GM19328 (cell line): ENCODE measurements around the gene THRAP3.
"Not testable (repeated sequence)": the region's sequence is repeated elsewhere in the genome, so short reads cannot be mapped to it uniquely, and the experiment has no call there.

ENCODE experiments used
- ATAC-seq: cut with Tn5 transposase; IDR thresholded peaks from one replicate; pipeline ENCODE4 v1.9.1; 2021; ENCODE audit warnings: mild to moderate bottlenecking, moderate library complexity; ENCODE audit not compliant: unreplicated experiment

THRAP3 gene

GRCh38 chr1:36206323-36206858 is 17.9 kb upstream of the THRAP3 start:
- ATAC-seq: no peak

GRCh38 chr1:36207339-36207738 is 16.9 kb upstream of the THRAP3 start:
- no peak for ATAC-seq

- ATAC-seq: no peak
These were observed 15.1 kb upstream of the THRAP3 start for GRCh38 chr1:36208978-36209703.

- no peak for ATAC-seq
These were observed 12.9 kb upstream of the THRAP3 start for GRCh38 chr1:36211307-36211706.

GRCh38 chr1:36211841-36212240 is 12.4 kb upstream of the THRAP3 start:
- ATAC-seq: no peak

GRCh38 chr1:36212782-36213181 is 11.5 kb upstream of the THRAP3 start:
- no peak for ATAC-seq

- ATAC-seq: no peak
These were observed 6.6 kb upstream of the THRAP3 start for GRCh38 chr1:36217670-36218069.

- ATAC-seq: not testable (repeated sequence)
These were observed 2.3 kb upstream of the THRAP3 start for GRCh38 chr1:36221901-36222300.

GRCh38 chr1:36222481-36223380 is 1.5 kb upstream of the THRAP3 start:
- no peak for ATAC-seq

GRCh38 chr1:36223381-36223995 is 755 bp upstream of the THRAP3 start:
- ATAC-seq: peak; percentile 6

GRCh38 chr1:36224537-36225282 is 467 bp downstream of the THRAP3 start:
- ATAC-seq: peak; percentile 43

- ATAC-seq: no peak
These were observed 1.1 kb downstream of the THRAP3 start for GRCh38 chr1:36225283-36225899.

- not testable (repeated sequence) for ATAC-seq
These were observed 6.0 kb downstream of the THRAP3 start for GRCh38 chr1:36230279-36230678.

- ATAC-seq: no peak
These were observed 6.9 kb downstream of the THRAP3 start for GRCh38 chr1:36231191-36231590.

- ATAC-seq: no peak
These were observed 8.2 kb downstream of the THRAP3 start for GRCh38 chr1:36232212-36233095.

GRCh38 chr1:36236302-36236701 is 12.1 kb downstream of the THRAP3 start:
- no peak for ATAC-seq

GRCh38 chr1:36238433-36238832 is 14.2 kb downstream of the THRAP3 start:
- ATAC-seq: no peak

- no peak for ATAC-seq
These were observed 15.8 kb downstream of the THRAP3 start for GRCh38 chr1:36239941-36240637.

GRCh38 chr1:36247538-36247937 is 23.3 kb downstream of the THRAP3 start:
- no peak for ATAC-seq
